Trophoblast cell (in vitro differentiated cells and primary cell): ENCODE results near the gene DACT1.

Experiments used
- DNase-seq, 2 donors: peaks; one replicate each; pipeline ENCODE4 v3.0.0-alpha.2; 2016
- H2AFZ ChIP-seq: 2 replicates; pipeline ENCODE4 v1.6.1; 2013; ENCODE audit warnings: low read length, moderate library complexity, mild to moderate bottlenecking; ENCODE audit not compliant: insufficient read depth, poor library complexity
- H2AK5ac ChIP-seq: 2 replicates; pipeline ENCODE4 v1.6.1; 2013; ENCODE audit warnings: mild to moderate bottlenecking, low read length
- H2BK120ac ChIP-seq: 2 replicates; pipeline ENCODE4 v1.6.1; 2013; ENCODE audit warnings: low read length, mild to moderate bottlenecking, moderate library complexity; ENCODE audit not compliant: insufficient read depth, poor library complexity
- H2BK12ac ChIP-seq: 2 replicates; pipeline ENCODE4 v1.6.1; 2013; ENCODE audit warnings: mild to moderate bottlenecking, low read length, moderate library complexity
- H2BK5ac ChIP-seq: 2 replicates; pipeline ENCODE4 v1.6.1; 2013; ENCODE audit warnings: low read length, low read depth, moderate library complexity, mild to moderate bottlenecking; ENCODE audit not compliant: poor library complexity
- H3K14ac ChIP-seq: 2 replicates; pipeline ENCODE4 v1.6.1; 2013; ENCODE audit warnings: mild to moderate bottlenecking, low read length
- H3K18ac ChIP-seq: 2 replicates; pipeline ENCODE4 v1.6.1; 2013; ENCODE audit warnings: mild to moderate bottlenecking, low read length
- H3K23ac ChIP-seq: 2 replicates; pipeline ENCODE4 v1.6.1; 2013; ENCODE audit warnings: low read length
- H3K27ac ChIP-seq: 2 replicates; pipeline ENCODE4 v1.5.1; 2013; ENCODE audit warnings: low read depth, mild to moderate bottlenecking, inconsistent platforms, low read length, moderate library complexity
- H3K27me3 ChIP-seq: 2 replicates; pipeline ENCODE4 v1.6.1; 2013; ENCODE audit warnings: inconsistent platforms, mild to moderate bottlenecking, low read length, moderate library complexity; ENCODE audit not compliant: insufficient read depth
- H3K36me3 ChIP-seq, 2 experiments: 1 replicate in 1 of 2; 2 replicates in 1 of 2; pipeline ENCODE4 v1.6.1; 2013; ENCODE audit warnings: low read length in 2 of 2, mild to moderate bottlenecking in 2 of 2, moderate library complexity in 1 of 2; ENCODE audit not compliant: insufficient read depth in 2 of 2, control insufficient read depth in 1 of 2
- H3K4ac ChIP-seq: 2 replicates; pipeline ENCODE4 v1.6.1; 2013; ENCODE audit warnings: low read depth, mild to moderate bottlenecking, low read length, moderate library complexity
- H3K4me1 ChIP-seq, 2 experiments: 1 replicate in 1 of 2; 2 replicates in 1 of 2; pipeline ENCODE4 v1.6.1; 2013; ENCODE audit warnings: low read length in 2 of 2, mild to moderate bottlenecking in 2 of 2, moderate library complexity in 1 of 2; ENCODE audit not compliant: insufficient read depth in 2 of 2, control insufficient read depth in 1 of 2
- H3K4me2 ChIP-seq: 2 replicates; pipeline ENCODE4 v1.6.1; 2013; ENCODE audit warnings: inconsistent platforms, mild to moderate bottlenecking, low read length, moderate library complexity
- H3K4me3 ChIP-seq: 2 replicates; pipeline ENCODE4 v1.5.1; 2013; ENCODE audit warnings: mild to moderate bottlenecking, low read depth, low read length, inconsistent platforms
- H3K79me1 ChIP-seq: one replicate; pipeline ENCODE4 v1.6.1; 2013; ENCODE audit warnings: low read length
- H3K79me2 ChIP-seq: 2 replicates; pipeline ENCODE4 v1.6.1; 2013; ENCODE audit warnings: low read length, mild to moderate bottlenecking; ENCODE audit not compliant: control insufficient read depth, insufficient read depth, poor library complexity
- H3K9ac ChIP-seq: 2 replicates; pipeline ENCODE4 v1.6.1; 2013; ENCODE audit warnings: mild to moderate bottlenecking, low read length
- H3K9me3 ChIP-seq: 2 replicates; pipeline ENCODE4 v1.6.1; 2013; ENCODE audit warnings: low read depth, mild to moderate bottlenecking, control low read depth, inconsistent platforms, low read length; ENCODE audit not compliant: insufficient read depth
- H4K12ac ChIP-seq: 2 replicates; pipeline ENCODE4 v1.6.1; 2013; ENCODE audit warnings: low read depth, mild to moderate bottlenecking, low read length, moderate library complexity
- H4K8ac ChIP-seq: 2 replicates; pipeline ENCODE4 v1.6.1; 2013; ENCODE audit warnings: low read depth, mild to moderate bottlenecking, low read length, moderate library complexity
- H4K91ac ChIP-seq: one replicate; pipeline ENCODE4 v1.6.1; 2013; ENCODE audit warnings: low read depth, mild to moderate bottlenecking, low read length, moderate library complexity
- WGBS: extraction: QIAGEN DNeasy Blood & Tissue Kit; methylation state at CpG from one replicate; pipeline ENCODE4 v1.1.7; 2013; ENCODE audit warnings: missing lambda C conversion rate; ENCODE audit not compliant: insufficient read length, insufficient coverage; ENCODE audit errors: extremely low coverage; 5-methylcytosine and 5-hydroxymethylcytosine counted together

Gene DACT1

DNA sequence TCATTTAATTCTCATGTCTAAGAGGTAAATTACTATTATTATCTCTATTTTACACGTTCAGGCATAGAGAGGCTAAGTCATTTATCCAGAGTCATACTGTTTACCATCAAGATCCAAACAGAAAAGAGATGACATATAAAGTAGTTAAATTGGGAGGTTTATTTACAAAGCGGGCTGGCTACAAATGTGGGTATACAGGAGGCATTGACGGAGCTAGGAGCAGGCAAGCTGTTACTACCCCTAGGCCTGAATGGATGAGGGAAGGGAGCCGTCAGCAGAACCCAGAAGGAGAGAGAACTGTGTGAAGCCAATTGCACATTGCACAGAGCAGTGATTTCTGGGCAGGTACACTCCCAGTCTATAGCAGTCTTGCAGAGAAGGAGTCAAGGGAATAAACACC is 39.8 kb downstream of the DACT1 start:
- Histone ChIP-seq H3K14ac (no peak overlapping the region), H4K91ac (no peak overlapping the region), H3K4me1 (peaks cover 4 to 8% of the 10 kb centered on the region in 2 experiments), H3K9me3 (no peaks in the 10 kb centered on the region), H2BK120ac (no peak overlapping the region), H3K27me3 (no peaks in the 10 kb centered on the region), H3K79me1 (no peaks in the 10 kb centered on the region), H3K18ac (no peak overlapping the region), H2AK5ac (no peak overlapping the region), H2BK12ac (no peak overlapping the region), H3K36me3 (no peaks in the 10 kb centered on the region), H3K79me2 (no peaks in the 10 kb centered on the region), H4K8ac (no peak overlapping the region), H3K4ac (no peak overlapping the region), H4K12ac (no peak overlapping the region), H3K27ac (no peak overlapping the region), H2BK5ac (no peak overlapping the region), H3K4me3 (no peak overlapping the region), H3K4me2 (no peak overlapping the region), H3K9ac (no peak overlapping the region), H2AFZ (no peak overlapping the region), H3K23ac (no peak overlapping the region)
- WGBS: no CpG with 5 or more reads among the region's 4 CpGs
- DNase-seq: no peak

DNA sequence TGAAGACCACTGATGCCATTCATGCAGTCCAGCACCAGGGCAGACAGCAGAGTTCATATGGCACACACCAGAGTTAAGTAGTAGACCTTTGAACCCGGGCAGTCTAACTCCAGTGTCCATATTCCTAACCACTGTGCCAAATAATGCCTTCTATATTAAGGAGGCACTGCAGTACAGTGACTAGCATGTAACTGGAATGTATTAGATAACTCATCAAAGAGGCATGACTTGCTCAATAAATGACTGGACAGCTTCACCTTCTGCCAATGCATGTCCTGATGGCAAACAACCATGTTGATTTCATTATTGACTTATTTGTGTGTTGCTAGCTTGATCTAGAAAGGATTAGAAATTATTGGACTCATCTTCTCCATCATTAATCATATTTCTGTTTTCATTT is 40.2 kb downstream of the DACT1 start:
- Histone ChIP-seq H3K9ac (no peak overlapping the region), H3K79me1 (no peaks in the 10 kb centered on the region), H4K91ac (no peak overlapping the region), H3K4me3 (no peak overlapping the region), H3K4ac (no peak overlapping the region), H2BK12ac (no peak overlapping the region), H2BK120ac (no peak overlapping the region), H3K27me3 (no peaks in the 10 kb centered on the region), H3K14ac (no peak overlapping the region), H3K9me3 (no peaks in the 10 kb centered on the region), H3K27ac (no peak overlapping the region), H4K8ac (no peak overlapping the region), H4K12ac (no peak overlapping the region), H3K79me2 (no peaks in the 10 kb centered on the region), H3K4me1 (peaks cover 4 to 8% of the 10 kb centered on the region in 2 experiments), H2BK5ac (no peak overlapping the region), H2AK5ac (no peak overlapping the region), H3K18ac (no peak overlapping the region), H3K4me2 (no peak overlapping the region), H2AFZ (no peak overlapping the region), H3K36me3 (no peaks in the 10 kb centered on the region), H3K23ac (no peak overlapping the region)
- DNase-seq: peak in 1 of 2 donors; percentile 54
- WGBS: no CpG with 5 or more reads among the region's 1 CpG

DNA sequence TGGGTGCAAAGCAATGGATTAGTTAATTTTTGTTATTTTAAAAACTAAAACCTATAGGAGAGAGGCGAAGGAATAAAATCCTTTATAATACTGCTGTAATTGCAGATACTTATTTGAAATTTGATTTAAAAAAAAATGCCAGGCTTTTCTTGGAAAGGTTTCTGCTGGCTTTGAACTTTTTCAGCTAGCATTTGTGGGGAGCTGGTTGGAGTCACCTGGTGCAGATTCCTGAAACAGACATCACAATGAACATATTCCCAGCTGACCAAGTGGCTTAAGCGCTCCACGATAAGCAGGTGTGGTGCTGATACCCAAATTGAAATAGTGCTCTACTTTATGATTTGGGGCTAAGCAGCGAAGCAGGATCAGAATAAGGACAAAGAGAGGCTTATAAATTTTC is 42.9 kb downstream of the DACT1 start:
- H2AFZ ChIP-seq: no peak overlapping the region
- H3K9ac ChIP-seq: no peak overlapping the region
- no peaks in the 10 kb centered on the region for H3K79me2 ChIP-seq
- no peak overlapping the region for H3K14ac ChIP-seq
- H2AK5ac ChIP-seq: no peak overlapping the region
- no peak overlapping the region for H2BK5ac ChIP-seq
- H3K27ac ChIP-seq: no peak overlapping the region
- no peaks in the 10 kb centered on the region for H3K27me3 ChIP-seq
- no peak for DNase-seq
- no peak overlapping the region for H3K4me2 ChIP-seq
- WGBS: no CpG with 5 or more reads among the region's 4 CpGs
- H2BK120ac ChIP-seq: no peak overlapping the region
- no peak overlapping the region for H3K4me3 ChIP-seq
- H4K8ac ChIP-seq: no peak overlapping the region
- H4K91ac ChIP-seq: no peak overlapping the region
- no peaks in the 10 kb centered on the region for H3K9me3 ChIP-seq
- H3K79me1 ChIP-seq: no peaks in the 10 kb centered on the region
- no peak overlapping the region for H3K18ac ChIP-seq
- H3K36me3 ChIP-seq: no peaks in the 10 kb centered on the region
- H3K4me1 ChIP-seq: peaks cover 4 to 8% of the 10 kb centered on the region in 2 experiments
- no peak overlapping the region for H4K12ac ChIP-seq
- H3K23ac ChIP-seq: no peak overlapping the region
- H3K4ac ChIP-seq: no peak overlapping the region
- no peak overlapping the region for H2BK12ac ChIP-seq

DNA sequence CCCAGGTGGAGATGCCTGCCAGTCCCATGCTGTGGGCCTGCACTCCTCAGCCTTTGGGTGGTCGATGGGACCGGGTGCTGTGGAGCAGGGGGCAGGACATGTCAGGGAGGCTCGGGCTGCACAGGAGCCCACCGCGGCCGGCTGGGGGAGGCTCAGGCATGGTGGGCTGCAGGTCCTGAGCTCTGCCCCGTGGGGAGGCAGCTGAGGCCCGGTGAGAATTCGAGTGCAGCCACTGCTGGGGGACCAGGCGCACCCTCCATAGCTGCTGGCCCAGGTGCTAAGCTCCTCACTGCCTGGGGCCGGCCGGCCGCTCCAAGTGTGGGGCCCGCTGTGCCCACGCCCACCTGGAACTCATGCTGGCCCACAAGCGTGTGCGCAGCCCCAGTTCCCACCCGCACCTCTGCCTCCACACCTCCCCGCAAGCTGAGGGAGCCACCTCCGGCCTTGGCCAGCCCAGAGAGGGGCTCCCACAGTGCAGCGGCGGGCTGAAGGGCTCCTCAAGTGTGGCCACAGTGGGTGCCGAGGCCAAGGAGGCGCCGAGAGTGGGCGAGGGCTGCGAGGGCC is 49.6 kb downstream of the DACT1 start:
- H3K18ac ChIP-seq: no peak overlapping the region
- no peak overlapping the region for H4K91ac ChIP-seq
- no peak overlapping the region for H4K8ac ChIP-seq
- H4K12ac ChIP-seq: no peak overlapping the region
- H3K4me1 ChIP-seq: peaks cover 6% of the 10 kb centered on the region in 2 experiments
- no peak overlapping the region for H2BK5ac ChIP-seq
- WGBS: no CpG with 5 or more reads among the region's 27 CpGs
- DNase-seq: no peak
- H2BK12ac ChIP-seq: no peak overlapping the region
- no peak overlapping the region for H3K4me2 ChIP-seq
- H3K4me3 ChIP-seq: no peak overlapping the region
- H3K27ac ChIP-seq: no peak overlapping the region
- no peak overlapping the region for H3K4ac ChIP-seq
- no peak overlapping the region for H3K23ac ChIP-seq
- H2BK120ac ChIP-seq: no peak overlapping the region
- H2AFZ ChIP-seq: no peak overlapping the region
- H3K14ac ChIP-seq: no peak overlapping the region
- no peaks in the 10 kb centered on the region for H3K36me3 ChIP-seq
- no peak overlapping the region for H2AK5ac ChIP-seq
- no peaks in the 10 kb centered on the region for H3K79me1 ChIP-seq
- H3K9me3 ChIP-seq: peaks cover 7% of the 10 kb centered on the region
- no peaks in the 10 kb centered on the region for H3K27me3 ChIP-seq
- no peaks in the 10 kb centered on the region for H3K79me2 ChIP-seq
- H3K9ac ChIP-seq: no peak overlapping the region
